T-helper 1 cell (primary cell): ENCODE measurements around the gene CCR8.
A peak's percentile ranks its signal among the peaks of the same experiment; 100 is the strongest.
"Not testable (repeated sequence)": the region's sequence is repeated elsewhere in the genome, so short reads cannot be mapped to it uniquely, and the experiment has no call there.

Source experiments
- DNase-seq, 5 donors: peaks; one replicate each; pipeline ENCODE4 v3.0.0-alpha.2; 2012 to 2020

CCR8 gene

GRCh38 chr3:39317571-39318169 lies 11.8 kb upstream of the CCR8 start:
- DNase-seq = no peak

GRCh38 chr3:39318301-39318700 lies 11.2 kb upstream of the CCR8 start:
- no peak for DNase-seq

GRCh38 chr3:39319249-39319648 lies 10.3 kb upstream of the CCR8 start:
- no peak for DNase-seq

GRCh38 chr3:39321574-39321983 lies 7.9 kb upstream of the CCR8 start:
- peak in 1 of 5 donors; percentile 74 for DNase-seq

- not testable (repeated sequence) for DNase-seq
Measured at GRCh38 chr3:39322209-39322715, 7.2 kb upstream of the CCR8 start.

- DNase-seq = no peak
Measured at GRCh38 chr3:39322936-39323335, 6.6 kb upstream of the CCR8 start.

- no peak for DNase-seq
Measured at GRCh38 chr3:39323494-39323893, 6.0 kb upstream of the CCR8 start.

GRCh38 chr3:39325236-39325635 lies 4.3 kb upstream of the CCR8 start:
- DNase-seq = peak in 1 of 5 donors; percentile 45

GRCh38 chr3:39327053-39327745 lies 2.3 kb upstream of the CCR8 start:
- DNase-seq = peak in 1 of 5 donors; percentile 51

- DNase-seq = peak in 3 of 5 donors; percentile 5 to 50 (median 14)
Measured at GRCh38 chr3:39327746-39328349, 1.7 kb upstream of the CCR8 start.

GRCh38 chr3:39330824-39331223 lies 1.3 kb downstream of the CCR8 start:
- no peak for DNase-seq

GRCh38 chr3:39332525-39332924 lies 3.0 kb downstream of the CCR8 start:
- DNase-seq = no peak

- DNase-seq = no peak
Measured at GRCh38 chr3:39333607-39334006, 4.1 kb downstream of the CCR8 start.

- DNase-seq = no peak
Measured at GRCh38 chr3:39334205-39334604, 4.7 kb downstream of the CCR8 start.

GRCh38 chr3:39338201-39338600 lies 8.7 kb downstream of the CCR8 start:
- DNase-seq = no peak

GRCh38 chr3:39339086-39339485 lies 9.6 kb downstream of the CCR8 start:
- no peak for DNase-seq

- DNase-seq = no peak
Measured at GRCh38 chr3:39343076-39343717, 13.7 kb downstream of the CCR8 start.

- DNase-seq = no peak
Measured at GRCh38 chr3:39343760-39344159, 14.3 kb downstream of the CCR8 start.

- DNase-seq = no peak
Measured at GRCh38 chr3:39344746-39345344, 15.3 kb downstream of the CCR8 start.

GRCh38 chr3:39346785-39347585 lies 17.5 kb downstream of the CCR8 start:
- DNase-seq = peak in 1 of 5 donors; percentile 71

- DNase-seq = no peak
Measured at GRCh38 chr3:39347586-39347876, 18.0 kb downstream of the CCR8 start.

GRCh38 chr3:39349080-39349479 lies 19.6 kb downstream of the CCR8 start:
- no peak for DNase-seq
